ELF-1 (cell line): Measurements from ENCODE around the gene SCAMP1.
A peak's percentile ranks its signal among the peaks of the same experiment; 100 is the strongest.

ENCODE experiments used
- DNase-seq: peaks from one replicate; pipeline ENCODE4 v3.0.0-alpha.2; 2016; ENCODE audit warnings: low read depth, low spot score

Gene SCAMP1

DNA sequence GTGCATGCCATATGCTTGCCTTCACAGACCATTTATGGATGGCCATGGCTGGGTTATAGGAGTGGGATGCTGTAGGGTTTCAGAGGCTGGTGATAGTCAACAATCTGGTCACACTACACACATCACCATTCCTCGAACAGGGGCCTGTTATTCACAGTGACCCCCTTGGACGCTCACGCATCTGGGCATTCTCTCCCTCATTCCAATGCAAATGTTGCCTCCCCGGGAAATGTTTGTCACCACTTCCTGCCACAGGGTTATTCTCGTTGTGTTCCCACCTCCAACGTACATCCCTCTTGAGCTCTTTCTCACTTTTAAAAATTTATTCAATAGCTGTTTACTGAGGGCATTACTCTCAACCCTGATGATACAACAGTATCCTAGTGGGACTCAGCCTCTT is 135.4 kb downstream of the SCAMP1 start:
- DNase-seq: no peak

GRCh38 chr5:78496373-78496772 is 136.0 kb downstream of the SCAMP1 start:
- no peak for DNase-seq

GRCh38 chr5:78497573-78498533 is 137.4 kb downstream of the SCAMP1 start:
- no peak for DNase-seq

DNA sequence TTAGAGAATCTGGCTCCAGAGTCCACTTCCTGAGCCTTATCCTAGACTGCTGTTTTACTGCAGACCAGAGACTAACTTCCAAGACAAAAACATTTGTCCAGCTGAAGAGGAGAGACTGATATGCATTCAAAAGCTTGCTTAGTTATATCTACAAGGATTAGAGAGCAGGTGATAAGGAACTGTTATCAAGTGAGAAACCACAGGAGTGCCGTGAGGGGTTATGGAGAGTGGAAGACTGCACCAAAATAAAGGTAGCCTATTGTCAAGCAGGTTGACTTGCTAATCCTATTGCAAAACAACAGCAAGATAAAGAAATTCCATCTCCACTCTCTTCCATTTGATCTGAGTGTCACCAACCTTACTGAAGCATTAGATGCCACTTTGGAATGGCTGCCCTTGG is 139.1 kb downstream of the SCAMP1 start:
- no peak for DNase-seq

- no peak for DNase-seq
Observed at GRCh38 chr5:78500028-78500427, 139.6 kb downstream of the SCAMP1 start.

- DNase-seq: no peak
Observed at GRCh38 chr5:78500871-78501270, 140.5 kb downstream of the SCAMP1 start.

DNA sequence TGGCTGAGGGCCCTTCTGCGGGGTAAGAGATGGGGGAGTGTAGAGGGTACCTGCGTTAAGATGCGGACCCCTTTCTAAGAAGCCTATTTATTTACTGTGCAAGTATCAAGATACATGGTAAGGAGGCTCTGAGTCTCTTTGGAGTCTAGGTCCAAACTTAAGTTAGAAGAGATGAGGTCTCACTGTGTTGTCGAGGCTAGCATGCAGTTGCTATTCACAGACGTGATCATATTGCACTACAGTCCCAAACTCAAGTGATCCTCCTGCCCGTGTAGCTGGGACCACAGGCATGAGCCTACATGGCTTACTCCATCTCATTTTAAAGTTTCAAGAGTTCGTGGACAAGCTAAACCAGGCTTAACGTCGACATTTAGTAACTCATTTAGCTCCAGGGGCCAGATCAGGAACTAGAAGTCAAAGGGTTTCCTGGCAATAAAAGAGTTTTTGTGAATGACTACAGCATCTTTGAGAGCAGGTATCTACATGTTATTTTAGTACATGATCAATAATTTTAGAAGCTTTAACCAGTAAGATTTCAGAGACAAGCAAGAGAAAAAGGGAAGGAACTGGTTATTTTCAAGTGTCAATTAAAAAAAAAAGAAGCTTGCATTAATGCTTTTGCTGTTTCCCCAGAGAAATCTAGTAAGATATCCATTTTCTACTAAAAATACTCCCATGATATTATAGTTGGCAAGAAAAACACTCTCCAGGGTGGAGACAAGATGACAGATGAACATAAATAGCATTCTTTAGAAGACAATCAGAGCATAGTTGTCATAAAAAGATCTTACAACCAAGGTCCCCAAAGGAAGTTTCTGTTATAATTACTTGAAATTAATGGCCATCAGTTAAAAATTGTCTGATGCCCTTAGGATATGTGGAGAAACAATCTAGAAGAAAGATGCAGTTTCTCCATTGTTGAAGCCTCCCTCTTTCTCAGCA is 141.3 kb downstream of the SCAMP1 start:
- DNase-seq: no peak

DNA sequence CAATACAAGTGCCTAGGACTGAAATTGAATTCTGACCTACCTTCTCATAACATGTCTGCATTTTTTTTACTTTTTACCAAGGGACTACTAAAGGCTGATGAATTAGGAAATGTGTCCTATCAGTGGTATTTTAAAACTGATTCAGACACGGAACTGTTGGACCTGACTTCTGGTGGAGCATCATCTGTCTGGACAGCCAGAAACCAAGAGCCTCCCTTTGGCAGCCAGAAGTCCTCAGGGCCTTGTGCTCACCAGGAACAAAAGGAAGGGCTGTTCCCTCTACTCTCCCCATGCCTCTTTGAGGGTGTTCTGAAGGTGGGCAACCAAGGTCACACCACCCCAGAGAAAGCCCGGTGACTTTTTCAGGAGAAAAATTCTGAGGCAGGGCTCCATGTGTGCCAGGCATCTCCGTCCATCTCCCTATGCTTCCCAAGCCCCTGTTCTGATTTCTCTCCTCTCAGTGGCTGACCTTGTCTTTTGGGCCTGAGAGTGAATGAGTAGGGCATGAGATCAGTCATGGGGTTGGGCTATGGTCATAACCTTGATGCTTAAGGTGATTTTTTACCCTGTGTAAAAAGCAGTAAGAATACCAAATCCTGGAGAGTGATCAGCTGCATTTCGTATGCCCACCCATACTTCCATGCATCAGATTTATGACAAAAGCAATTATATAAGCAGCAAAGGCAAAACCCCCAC is 143.7 kb downstream of the SCAMP1 start:
- no peak for DNase-seq

GRCh38 chr5:78504704-78505677 is 144.6 kb downstream of the SCAMP1 start:
- peak; percentile 94 for DNase-seq

- no peak for DNase-seq
Observed at GRCh38 chr5:78505860-78506259, 145.4 kb downstream of the SCAMP1 start.

- DNase-seq: no peak
Observed at GRCh38 chr5:78506261-78507024, 146.0 kb downstream of the SCAMP1 start.

GRCh38 chr5:78507531-78507930 is 147.1 kb downstream of the SCAMP1 start:
- no peak for DNase-seq

DNA sequence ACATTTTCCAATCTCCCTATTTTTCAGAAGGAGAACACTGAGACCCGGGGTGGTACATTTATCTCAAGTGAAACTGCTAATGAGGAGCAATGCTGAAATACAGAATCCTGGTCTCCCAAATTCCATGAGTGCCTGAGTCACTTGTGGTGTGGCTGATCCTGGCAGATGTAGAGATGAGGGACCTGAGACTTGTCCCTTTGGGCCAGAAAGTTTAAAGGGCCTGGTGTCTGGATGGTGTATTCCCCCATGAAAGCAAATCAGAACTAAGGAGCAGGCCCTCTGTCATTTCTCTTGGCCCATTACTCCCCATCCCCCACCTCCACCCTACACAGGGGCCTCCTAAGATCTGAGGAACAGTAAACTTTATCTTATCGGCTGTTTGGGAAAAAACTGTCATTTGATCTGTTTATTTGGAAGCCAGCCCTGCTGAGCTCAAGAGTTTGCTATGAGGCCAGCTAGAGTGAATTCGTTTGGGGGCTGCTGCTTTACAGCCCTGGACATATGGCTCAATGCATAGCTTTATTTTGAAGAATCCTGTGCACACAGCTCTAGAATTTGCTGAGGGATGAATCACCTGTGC is 147.9 kb downstream of the SCAMP1 start:
- DNase-seq: peak; percentile 77

- no peak for DNase-seq
Observed at GRCh38 chr5:78509145-78509865, 148.9 kb downstream of the SCAMP1 start.

GRCh38 chr5:78509884-78510769 is 149.7 kb downstream of the SCAMP1 start:
- peak; percentile 85 for DNase-seq

DNA sequence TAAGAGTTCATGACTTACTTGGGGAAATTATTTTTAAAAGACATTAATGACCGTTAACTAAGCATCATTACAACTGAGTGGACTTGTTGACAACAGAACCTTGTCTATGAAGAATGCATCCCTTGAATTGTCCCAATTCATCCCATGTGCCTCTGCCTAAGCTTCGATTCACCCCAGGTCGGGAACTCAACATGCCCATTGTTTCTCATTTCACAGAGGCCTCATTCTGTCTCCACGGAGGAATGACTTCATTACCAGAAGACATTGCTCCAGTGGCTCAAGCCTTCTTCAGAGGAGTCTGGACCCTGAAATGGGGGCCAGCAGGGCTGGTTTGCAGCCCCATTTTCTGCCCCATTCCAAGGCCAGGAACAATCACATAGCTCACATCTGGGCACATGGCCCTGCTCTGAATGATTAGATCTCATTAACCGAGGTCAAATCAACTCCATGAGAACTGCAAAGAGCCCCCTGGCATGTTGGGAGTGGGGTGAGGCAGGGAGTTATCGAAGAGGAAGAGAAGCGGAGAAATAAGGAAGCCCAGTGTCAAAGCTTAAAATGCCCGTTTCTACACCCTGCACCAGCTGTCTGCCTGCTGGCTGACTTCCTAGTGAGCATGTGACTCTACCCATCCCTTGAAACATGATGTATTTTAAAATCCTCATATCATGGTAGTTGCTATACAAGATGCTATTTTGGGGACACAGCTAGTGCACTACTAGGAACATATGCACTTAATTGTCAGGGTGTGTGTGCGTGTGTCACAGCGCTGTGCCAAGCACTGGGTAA is 150.9 kb downstream of the SCAMP1 start:
- DNase-seq: no peak

DNA sequence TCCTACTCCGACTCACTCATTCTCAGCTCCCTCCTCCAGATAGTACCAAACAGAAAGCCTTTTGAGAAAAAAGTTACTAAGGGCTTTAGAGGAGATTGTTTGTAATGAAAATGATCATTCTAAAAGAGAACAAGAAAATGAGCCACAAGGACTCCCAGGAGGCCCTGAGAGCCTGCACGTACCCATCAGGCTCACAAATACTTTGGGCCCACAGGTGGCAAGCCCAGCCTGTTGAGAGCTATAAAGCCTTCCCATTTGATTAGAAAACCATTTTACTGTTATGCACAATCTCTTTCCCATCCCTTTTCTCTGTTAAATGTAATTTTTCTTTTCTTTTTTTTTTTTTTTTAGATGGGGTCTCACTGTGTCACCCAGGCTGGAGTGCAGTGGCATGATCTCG is 152.0 kb downstream of the SCAMP1 start:
- no peak for DNase-seq
